ENCODE data around the gene SLC41A2. TPM values are rescaled to one million over a fixed set of nuclear protein-coding genes. Genes with fewer than 3 reads are reported as not detected.
"Not testable (repeated sequence)": the region's sequence is repeated elsewhere in the genome, so short reads cannot be mapped to it uniquely, and the experiment has no call there.

SLC41A2 gene
- polyA plus RNA-seq, 10 donors: 2.7 to 6.6 (median 3.7) TPM

DNA sequence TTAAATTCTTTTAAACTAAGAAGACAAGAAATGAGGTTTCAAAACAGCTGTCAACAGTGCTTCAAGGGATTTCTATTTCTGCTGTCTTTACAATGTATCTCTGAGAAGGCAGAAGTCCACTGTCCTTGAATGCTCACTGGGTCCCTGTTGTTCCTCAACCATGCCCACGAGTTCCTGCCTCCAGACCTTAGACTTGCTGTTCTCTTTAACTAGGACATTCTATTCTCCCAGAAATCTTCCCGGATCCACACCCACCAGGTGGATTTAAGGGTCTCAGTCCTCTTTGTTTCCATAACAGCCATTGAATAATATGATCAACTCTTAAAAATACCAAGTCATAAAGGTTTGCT is 6.7 kb upstream of the SLC41A2 start:
- DNase-seq: no peak

DNA sequence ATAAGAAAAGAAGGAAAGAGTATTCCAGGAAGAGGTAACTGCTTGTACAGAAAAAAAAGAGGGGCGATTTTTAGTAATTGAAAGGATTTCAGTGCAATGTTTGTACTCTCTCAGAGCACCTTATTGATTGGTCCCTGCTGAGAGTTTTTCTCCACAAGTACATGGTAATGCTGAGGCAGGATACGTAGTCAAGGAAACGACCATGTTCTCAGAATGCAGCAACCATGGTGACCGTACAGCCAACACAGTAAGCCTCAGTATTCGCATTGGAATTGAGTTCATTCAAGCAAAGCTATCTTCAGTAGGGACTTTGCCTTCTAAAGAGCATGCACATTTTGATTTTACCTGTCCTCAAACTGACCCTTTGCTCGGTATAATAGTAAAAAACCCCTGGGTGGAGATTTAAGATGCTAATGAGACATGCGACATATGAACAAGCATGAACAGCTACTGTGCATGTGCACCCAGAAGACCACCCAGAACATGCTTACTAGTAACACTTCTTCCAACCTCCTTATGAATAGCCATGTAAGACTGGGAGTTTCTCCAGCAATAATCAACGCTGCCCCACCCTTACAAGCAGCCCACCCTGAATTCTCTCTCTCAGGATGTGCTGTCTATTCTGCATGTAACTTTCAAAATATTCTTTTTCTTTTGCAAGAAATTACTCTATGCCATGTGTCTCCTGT is 6.2 kb upstream of the SLC41A2 start:
- no peak for DNase-seq

DNA sequence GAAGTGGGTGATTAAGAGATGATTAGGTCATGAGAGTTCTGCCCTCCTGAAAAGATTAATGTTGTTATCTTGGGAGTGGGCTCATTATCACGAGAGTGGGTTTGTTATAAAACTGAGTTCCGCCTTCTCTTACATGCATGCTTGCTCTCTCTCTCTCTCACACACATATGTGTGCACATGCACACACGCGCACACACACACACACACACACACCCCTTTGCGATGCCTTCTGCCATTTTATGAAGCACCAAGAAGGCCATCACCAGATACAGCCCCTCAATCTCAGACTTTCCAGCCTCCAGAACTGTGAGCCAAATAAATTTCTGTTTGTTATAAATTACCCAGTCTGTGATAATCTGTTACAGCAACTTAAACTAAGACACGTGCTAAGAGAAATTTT is 5.7 kb upstream of the SLC41A2 start:
- DNase-seq: no peak

DNA sequence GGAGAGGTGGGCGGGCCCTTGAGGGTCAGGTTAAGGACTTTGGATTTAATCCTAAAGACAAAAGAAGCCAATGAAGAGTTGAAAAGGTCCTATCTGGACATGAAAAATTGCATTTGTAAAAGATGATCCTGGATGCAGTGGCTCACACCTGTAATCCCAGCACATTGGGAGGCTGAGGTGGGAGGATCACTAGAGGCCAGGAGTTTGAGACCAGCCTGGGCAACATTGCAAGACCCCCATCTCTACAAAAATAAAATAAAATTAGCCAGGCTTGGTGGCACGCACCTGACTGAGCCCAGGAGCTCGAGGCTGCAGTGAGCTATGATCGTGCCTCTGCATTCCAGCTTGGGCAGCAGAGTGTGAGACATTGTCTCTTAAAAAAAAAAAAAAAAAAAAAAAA is 2.4 kb upstream of the SLC41A2 start:
- no peak for DNase-seq

DNA sequence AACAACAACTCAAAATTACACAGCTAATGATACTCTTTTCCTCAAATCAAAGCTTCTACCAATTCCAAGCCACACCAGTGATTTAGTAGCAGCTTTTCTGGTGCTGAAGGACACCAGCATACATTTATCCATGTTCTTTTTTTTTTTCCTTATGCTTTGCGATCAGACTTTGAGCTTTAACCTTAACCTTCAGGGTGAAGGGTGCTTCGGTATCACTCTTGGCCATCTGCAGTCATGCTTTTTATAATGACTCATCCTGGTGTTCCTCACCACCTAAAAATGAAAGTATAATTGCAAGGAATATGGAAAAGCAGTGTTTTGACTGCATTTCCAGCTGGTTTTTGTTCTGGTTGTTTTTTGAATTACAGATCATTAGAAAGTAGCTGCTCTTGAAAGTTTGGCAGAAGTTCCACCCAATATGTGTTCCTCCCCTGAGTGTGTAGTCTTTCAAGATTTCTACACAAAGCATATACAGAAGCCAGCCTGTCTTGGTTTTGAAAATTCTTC is 1.3 kb upstream of the SLC41A2 start:
- DNase-seq: peak in 2 of 3 donors; percentile 28 to 60

DNA sequence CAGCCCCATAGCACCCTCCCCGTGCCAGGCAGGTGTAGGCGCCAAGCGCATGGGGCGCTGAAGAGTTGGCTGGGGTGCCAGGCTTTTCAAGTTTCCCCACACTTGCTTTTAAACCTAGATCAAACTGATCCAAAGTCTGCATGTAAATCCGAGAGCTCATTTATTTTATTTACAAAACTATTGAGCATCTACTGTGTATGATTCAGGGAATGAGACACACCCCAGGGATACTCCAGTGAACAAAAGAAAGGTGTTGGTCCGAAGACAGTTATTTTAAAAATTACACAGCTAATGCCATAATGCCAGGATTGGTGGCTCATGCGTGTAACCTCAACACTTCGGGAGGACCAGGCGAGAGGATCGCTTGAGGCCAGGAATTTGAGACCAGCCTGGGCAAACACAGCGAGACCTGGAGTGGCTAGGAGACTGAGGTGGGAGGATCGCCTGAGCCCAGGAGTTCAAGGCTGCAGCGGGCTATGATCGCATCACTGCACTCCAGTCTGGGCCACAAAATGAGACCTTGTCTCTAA is 780 bp upstream of the SLC41A2 start:
- no peak for DNase-seq

DNA sequence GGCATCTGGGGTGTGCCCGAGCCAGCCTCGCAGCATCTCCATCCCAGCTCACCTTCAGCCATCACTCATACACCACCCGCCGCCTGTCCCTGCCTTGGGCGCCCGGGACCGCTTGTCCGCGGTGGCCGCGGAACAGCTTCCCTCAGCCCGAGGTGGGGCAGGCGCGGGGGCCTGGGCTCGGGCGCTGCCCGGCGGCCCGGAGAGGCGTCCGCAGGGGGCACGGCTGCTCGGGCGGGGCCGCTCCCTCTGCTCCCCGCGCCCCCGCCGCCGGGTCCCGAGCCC is 430 bp downstream of the SLC41A2 start:
- no peak for DNase-seq

DNA sequence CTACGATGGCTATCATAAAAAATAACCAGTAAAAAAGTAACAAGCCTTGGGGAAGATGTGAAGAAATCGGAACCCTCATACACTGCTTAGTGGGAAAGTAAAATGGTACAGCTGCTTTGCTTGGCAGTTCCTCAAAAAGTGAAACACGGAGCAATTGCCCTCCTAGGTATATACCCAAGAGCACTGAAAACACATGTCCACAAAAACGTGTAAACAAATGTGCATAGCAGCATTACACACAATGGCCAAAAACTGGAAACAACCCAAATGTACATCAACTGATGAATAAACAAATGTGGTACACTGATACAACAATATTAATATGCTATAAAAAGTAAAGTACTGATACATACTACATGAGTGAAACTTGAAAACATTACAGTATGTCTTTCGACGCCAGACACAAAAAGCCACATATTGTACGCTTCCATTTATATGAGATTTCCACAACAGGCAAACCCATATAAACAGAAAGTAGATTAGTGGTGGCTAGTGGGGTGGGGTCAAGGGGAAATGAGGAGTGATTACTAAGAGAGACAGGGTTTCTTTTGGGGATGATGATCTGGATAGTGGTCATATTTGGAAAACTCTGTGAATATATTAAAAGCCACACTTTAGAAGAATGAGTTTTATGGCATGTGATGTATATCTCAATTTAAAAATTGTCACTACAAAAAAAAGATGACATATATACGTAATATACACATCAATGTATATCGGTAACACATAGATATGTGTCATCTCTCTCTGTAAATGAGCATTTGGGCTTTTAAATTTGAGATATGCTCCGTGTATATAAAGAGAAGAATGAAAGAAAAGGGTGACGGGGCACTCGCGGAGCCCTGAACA is 996 bp downstream of the SLC41A2 start:
- peak in 1 of 3 donors; percentile 19 for DNase-seq

DNA sequence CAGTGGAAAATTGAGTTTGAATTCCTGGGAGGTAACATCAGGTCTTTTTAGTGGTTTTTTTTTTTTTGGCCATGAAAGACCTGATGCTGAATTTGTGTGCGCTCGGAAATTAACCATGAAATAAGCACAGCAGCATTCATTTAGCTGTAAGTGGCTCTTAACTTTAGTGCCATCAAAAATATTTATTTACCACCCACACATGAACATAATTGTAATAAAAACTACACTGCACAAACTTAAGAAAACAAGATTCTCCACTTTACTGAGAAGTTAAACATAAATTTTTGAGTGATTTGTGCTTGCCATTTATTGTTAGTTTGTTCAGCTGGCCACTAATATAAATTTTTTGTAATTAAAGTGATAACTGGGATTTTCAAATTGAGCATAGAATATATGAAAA is 2.4 kb downstream of the SLC41A2 start:
- no peak for DNase-seq

DNA sequence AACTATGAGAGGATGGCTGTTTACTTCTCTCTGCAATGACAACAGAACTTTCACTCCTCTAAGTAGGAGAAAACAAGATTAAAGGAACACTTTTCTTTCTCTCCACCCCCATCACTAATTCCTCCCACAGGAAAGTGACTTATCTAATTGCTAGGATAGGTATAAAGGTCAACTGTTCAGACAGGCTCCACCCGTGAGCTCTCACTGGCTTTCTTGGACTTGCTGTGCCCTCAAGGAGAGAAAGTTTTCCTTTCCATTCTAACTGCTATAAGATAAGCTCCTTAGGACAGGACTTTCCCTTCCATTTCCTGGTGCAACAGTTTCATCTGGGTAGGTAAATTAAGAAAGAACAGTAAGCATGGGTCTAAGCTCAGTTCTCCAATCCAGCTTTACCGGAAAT is 4.8 kb downstream of the SLC41A2 start:
- DNase-seq: no peak

DNA sequence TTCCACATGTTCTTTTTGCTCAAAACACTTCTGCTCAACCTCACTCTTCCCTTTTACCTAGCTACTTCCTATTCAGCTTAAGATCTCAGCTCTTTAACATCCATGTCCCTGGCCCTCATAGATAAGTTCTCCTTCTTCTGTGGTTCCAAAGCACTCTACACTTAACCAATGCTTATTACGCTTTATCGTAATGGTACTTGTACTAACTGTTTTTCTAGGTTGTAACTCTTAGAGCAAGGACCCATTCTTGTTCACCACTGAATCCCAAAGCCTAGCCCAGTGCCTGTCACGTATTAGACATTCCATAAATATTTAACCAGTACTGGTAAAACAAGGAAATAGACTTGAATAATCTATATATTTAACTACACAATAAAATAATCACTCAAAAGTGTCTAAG is 5.3 kb downstream of the SLC41A2 start:
- DNase-seq: no peak

DNA sequence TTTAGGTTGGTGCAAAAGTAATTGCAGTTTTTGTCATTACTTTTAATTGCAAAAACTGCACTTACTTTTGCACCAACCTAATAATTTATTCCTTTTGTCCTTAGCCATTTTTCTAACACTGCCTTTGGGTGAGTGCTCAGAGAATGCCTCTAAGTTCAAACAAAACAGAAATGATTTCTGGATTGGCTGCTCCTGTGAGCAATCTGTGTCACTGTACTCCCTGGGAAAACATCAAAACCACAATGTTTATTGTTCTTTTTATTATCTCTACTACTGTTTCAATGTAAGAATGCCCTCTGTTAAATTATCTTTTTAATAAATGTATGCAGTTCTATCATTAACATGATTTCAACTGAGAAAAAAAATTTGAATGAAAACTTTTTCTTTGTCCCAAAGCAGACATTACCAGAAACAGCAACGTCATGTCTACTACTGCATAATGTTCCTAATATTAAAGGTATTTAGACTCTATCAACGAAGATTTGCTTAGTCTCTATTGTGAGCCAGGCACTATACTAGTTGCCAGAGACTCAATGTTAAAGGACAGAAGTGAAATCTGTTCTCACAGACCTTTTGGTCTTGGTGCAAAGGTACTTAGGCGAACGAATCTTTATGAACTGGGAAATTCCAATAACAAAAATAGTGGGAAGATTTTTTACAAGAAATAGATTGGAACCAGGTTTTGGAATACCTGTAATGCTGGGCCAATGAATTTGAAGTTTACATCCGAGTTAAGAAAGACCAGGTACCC is 6.2 kb downstream of the SLC41A2 start:
- no peak for DNase-seq

DNA sequence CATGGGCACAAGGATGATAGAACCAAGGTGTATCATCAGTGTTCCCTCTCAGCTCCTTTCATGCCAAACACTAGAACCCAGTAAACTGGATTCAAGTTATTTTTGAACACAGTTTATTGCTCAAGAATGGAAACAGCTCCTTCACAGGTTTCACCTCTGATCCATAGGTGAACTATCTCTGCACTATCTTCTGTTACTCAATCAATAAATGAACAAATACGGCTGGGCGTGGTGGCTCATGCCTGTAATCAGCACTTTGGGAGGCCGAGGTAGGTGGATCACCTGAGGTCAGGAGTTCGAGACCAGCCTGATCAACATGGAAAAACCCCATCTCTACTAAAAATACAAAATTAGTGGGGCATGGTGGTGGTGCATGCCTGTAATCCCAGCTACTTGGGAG is 9.4 kb downstream of the SLC41A2 start:
- DNase-seq: not testable (repeated sequence)

DNA sequence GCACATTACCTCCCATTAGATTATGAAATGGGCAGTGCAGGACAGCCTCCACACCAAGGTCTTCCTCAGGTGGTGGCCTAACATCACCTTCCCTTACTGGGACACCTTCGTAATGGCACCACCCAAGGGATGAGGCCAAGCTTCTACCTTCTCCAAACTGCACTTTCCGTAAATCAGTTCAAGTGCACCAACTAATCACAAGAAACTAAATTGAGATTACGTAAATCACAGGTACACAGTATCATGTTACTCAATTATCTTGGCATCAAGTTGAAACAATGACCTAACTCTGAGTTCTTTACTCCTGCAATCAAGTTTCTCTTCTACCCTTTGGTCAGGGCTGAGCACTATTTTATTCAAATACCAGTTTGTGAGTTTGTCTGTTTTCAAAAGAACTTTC is 13.8 kb downstream of the SLC41A2 start:
- DNase-seq: no peak

DNA sequence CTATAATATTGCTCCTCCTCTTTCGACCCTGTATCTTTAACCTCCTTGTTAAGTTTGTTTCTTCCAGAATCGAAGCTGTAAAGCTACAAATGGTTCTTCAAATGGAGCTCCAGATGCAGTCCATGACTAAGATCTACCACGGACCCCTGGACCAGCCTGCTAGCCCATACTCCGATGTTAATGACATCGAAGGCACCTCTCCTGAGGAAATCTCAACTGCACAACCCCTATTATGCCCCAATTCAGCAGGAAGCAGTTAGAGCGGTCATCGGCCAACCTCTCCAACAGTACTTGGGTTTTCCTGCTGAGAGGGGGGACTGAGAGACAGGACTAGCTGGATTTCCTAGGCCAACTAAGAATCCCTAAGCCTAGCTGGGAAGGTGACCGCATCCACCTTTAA is 14.7 kb downstream of the SLC41A2 start:
- DNase-seq: not testable (repeated sequence)

DNA sequence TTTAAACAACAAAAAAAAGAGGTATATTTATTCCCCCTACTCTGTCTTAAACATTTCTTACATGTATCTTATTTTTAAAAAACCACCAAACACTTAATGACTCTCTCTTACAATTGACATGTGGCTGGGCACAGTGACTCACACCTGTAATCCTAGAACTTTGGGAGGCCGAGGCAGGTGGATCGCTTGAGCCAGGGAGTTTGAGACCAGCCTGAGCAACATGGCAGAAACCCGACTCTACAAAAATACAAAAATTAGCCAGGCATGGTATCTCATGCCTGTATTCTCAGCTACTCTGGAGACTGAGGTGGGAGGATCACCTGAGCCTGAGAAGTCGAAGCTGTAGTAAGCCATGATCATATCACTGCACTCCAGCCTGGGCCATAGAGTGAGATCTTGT is 16.0 kb downstream of the SLC41A2 start:
- DNase-seq: no peak

DNA sequence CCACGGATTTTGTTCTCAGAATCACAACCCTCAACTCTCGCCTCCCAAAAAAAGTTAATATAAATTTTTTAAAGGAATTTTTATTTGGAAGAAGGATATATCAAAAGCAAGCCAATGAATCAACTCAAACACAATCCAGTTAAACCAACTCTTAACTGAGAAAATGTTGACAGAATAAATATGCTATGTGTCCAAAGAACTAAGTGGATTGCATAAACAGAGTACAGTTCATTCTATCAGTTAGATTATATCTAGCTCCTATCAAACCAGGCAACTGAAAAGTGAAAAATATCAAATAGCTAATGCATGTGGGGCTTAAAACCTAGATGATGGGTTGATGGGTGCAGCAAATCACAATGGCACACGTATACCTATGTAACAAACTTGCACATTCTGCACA is 16.6 kb downstream of the SLC41A2 start:
- no peak for DNase-seq

DNA sequence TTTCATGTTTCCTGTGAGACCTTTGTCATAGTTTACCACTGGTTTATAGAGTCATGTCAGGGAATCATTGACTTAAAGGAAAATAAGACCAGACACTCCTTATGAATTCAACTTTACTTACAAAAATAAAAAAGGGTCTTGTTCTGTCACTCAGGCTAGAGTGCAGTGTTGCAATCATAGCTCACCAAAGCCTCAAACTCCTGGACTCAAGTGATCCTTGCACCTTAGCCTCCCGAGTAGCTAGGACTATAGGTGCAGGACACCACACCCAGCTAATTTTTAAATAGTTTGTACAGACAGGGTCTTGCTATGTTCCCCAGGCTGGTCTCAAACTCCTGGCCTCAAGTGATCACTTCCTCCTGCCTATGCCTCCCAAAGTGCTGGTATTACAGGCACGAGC is 19.0 kb downstream of the SLC41A2 start:
- no peak for DNase-seq

DNA sequence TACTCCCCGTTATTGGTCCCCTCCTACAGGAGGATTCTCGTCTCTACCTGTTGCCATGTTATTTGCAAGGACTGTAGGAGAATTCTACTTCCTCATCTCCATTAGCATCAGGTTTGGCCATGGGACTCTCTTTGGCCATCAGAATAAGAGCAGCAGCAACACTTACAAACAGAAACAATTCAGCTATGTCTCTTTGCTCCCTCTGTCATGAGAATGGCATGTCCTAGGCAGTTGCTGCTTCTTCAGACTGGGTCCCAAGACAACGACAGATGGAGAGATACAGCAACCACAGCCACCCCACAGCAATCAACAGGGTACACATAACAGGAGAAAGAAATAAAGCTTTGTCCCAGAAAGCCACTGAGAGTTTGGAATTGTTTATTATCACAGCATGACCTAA is 19.7 kb downstream of the SLC41A2 start:
- no peak for DNase-seq

DNA sequence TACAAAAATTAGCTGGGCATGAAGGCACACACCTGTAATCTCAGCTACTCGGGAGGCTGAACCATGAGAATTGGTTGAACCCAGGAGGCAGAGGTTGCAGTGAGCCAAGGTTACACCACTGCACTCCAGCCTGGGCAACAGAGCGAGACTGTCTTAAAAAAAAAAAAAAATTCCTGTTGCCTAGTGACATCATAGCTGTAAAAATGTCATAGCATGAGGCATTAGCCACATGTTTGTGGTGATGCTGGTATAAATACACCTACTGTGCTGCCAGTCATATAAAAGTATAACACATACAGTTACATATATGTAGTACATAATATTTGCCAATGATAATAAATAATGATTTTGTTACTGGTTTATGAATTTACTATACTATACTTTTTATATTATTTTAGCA is 22.2 kb downstream of the SLC41A2 start:
- no peak for DNase-seq

DNA sequence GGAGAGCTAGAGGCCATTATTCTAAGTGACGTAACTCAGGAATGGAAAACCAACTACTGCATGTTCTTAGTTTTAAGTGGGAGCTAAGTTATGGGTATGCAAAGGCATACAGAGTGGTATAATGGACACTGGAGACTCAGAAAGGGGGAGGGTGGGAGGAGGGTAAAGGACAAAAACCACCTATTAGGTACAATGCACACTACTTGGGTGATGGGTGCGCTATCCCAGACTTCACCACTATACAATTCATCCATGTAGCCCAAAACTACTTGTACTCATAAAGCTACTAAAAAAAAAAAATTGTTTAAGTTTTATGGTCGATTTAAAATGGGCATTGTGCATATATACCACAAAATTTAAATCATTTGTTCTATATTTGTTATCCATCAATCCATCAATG is 24.3 kb downstream of the SLC41A2 start:
- DNase-seq: no peak

DNA sequence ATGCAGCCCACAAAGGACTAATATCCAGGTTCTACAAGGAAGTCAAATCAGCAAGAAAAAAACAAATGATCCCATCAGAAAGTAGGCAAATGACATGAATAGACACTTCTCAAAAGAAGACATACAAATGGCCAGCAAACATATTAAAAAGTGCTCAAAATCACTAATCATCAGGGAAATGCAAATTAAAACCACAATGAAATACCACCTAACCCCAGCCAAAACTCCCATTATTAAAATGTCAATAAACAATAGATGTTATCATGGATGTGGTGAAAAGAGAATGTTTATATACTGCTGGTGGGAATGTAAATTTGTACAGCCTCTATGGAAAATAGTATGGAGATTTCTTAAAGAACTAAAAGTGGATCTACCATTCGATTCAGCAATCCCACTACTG is 25.0 kb downstream of the SLC41A2 start:
- DNase-seq: no peak

Data from muscle of back (tissue), 11 donors.